Measurements from ENCODE around the gene DNAJC21. TPM values are rescaled to one million over a fixed set of nuclear protein-coding genes. Genes with fewer than 3 reads are reported as not detected.

DNAJC21 gene
- total RNA-seq, 1 donor from 2014 or later = 66.4 TPM

DNA sequence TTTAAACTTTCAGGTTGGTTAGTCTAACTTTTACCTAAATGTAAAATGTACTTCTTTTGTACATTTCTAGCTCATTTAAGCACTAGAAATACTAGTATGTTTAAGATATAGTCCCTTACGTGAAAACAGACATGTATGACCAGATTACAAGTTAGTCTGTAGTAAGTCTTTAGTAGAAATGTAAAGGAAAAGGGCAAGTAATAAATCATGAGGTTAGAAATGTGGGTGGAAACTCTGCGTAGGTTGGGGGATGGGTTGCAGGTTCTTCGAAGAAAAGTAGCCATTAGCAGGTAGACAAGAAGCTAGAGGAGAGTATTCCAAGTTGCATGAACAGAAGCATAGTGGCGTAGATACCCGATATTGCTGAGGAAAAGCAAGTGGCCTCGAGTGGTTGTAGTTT, 36.9 kb upstream of the DNAJC21 start:
- Histone ChIP-seq H3K4me3 (ENCODE audit: insufficient read depth, low read depth, low read length) (no peak overlapping the region), H3K27ac (ENCODE audit: low read depth, low read length) (no peak overlapping the region), H3K4me1 (ENCODE audit: insufficient read depth, low read length) (no peaks in the 10 kb centered on the region), H3K27me3 (ENCODE audit: insufficient read depth, low read length) (no peaks in the 10 kb centered on the region), H3K9ac (ENCODE audit: low read length) (no peak overlapping the region), H3K9me3 (ENCODE audit: insufficient read depth, low read depth, low read length) (no peaks in the 10 kb centered on the region), H3K36me3 (ENCODE audit: insufficient read depth, low read length) (no peaks in the 10 kb centered on the region), H4K20me1 (ENCODE audit: insufficient read depth, low read length) (no peaks in the 10 kb centered on the region), H3K4me2 (ENCODE audit: low read length) (no peak overlapping the region), H2AFZ (ENCODE audit: low read depth, low read length) (no peak overlapping the region), H3K79me2 (ENCODE audit: insufficient read depth, low read length) (no peaks in the 10 kb centered on the region)
- Mint-ChIP-seq H3K27ac (ENCODE audit: unreplicated experiment) (no peak overlapping the region), H3K27me3 (ENCODE audit: low read depth, unreplicated experiment) (peaks cover under 1% of the 10 kb centered on the region), H3K9me3 (ENCODE audit: unreplicated experiment) (no peaks in the 10 kb centered on the region), H3K4me3 (ENCODE audit: unreplicated experiment) (no peak overlapping the region), H3K4me1 (ENCODE audit: low read depth, unreplicated experiment) (peaks cover 3% of the 10 kb centered on the region), H3K36me3 (ENCODE audit: low read depth, unreplicated experiment) (no peaks in the 10 kb centered on the region)
- FAIRE-seq (peak; percentile 37), DNase-seq (ENCODE audit: low read depth) (no peak)
- TF ChIP-seq EZH2 (IDR thresholded peaks at IDR 0.05; ENCODE audit: insufficient read depth, low read length) = no peak
- TF ChIP-seq, protein P1, sequence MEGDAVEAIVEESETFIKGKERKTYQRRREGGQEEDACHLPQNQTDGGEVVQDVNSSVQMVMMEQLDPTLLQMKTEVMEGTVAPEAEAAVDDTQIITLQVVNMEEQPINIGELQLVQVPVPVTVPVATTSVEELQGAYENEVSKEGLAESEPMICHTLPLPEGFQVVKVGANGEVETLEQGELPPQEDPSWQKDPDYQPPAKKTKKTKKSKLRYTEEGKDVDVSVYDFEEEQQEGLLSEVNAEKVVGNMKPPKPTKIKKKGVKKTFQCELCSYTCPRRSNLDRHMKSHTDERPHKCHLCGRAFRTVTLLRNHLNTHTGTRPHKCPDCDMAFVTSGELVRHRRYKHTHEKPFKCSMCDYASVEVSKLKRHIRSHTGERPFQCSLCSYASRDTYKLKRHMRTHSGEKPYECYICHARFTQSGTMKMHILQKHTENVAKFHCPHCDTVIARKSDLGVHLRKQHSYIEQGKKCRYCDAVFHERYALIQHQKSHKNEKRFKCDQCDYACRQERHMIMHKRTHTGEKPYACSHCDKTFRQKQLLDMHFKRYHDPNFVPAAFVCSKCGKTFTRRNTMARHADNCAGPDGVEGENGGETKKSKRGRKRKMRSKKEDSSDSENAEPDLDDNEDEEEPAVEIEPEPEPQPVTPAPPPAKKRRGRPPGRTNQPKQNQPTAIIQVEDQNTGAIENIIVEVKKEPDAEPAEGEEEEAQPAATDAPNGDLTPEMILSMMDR (IDR thresholded peaks at IDR 0.05; ENCODE audit: insufficient read depth, low read depth, low read length) = no peak

DNA sequence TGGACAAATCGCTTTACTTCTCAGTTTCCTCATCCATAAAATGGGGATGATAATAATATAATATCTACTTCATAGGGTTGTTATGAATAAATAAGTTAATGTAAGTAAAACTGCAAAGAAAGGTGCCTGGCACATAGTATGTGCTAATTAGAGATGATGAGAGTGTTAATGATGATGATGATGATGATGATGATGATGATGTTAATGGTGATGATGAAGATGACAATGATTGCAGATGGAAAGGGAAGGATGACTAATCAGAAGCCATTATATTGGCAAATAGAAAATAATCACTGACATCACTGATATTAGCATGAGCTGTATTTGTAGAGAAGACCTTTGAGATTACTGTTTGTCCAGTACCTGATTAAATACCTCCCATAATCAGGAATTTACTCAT, 34.6 kb upstream of the DNAJC21 start:
- Histone ChIP-seq H3K4me1 (ENCODE audit: insufficient read depth, low read length) (no peaks in the 10 kb centered on the region), H3K9me3 (ENCODE audit: insufficient read depth, low read depth, low read length) (no peaks in the 10 kb centered on the region), H3K79me2 (ENCODE audit: insufficient read depth, low read length) (no peaks in the 10 kb centered on the region), H4K20me1 (ENCODE audit: insufficient read depth, low read length) (no peaks in the 10 kb centered on the region), H3K9ac (ENCODE audit: low read length) (no peak overlapping the region), H3K27ac (ENCODE audit: low read depth, low read length) (no peak overlapping the region), H3K4me2 (ENCODE audit: low read length) (no peak overlapping the region), H3K27me3 (ENCODE audit: insufficient read depth, low read length) (no peaks in the 10 kb centered on the region), H3K4me3 (ENCODE audit: insufficient read depth, low read depth, low read length) (no peak overlapping the region), H3K36me3 (ENCODE audit: insufficient read depth, low read length) (no peaks in the 10 kb centered on the region), H2AFZ (ENCODE audit: low read depth, low read length) (no peak overlapping the region)
- Mint-ChIP-seq H3K36me3 (ENCODE audit: low read depth, unreplicated experiment) (no peaks in the 10 kb centered on the region), H3K27me3 (ENCODE audit: low read depth, unreplicated experiment) (no peaks in the 10 kb centered on the region), H3K4me3 (ENCODE audit: unreplicated experiment) (no peak overlapping the region), H3K9me3 (ENCODE audit: unreplicated experiment) (no peaks in the 10 kb centered on the region), H3K27ac (ENCODE audit: unreplicated experiment) (no peak overlapping the region), H3K4me1 (ENCODE audit: low read depth, unreplicated experiment) (peaks cover 3% of the 10 kb centered on the region)
- FAIRE-seq (no peak), DNase-seq (ENCODE audit: low read depth) (no peak)
- TF ChIP-seq, protein P1 (IDR thresholded peaks at IDR 0.05; ENCODE audit: insufficient read depth, low read depth, low read length) = no peak
- no peak for TF ChIP-seq EZH2 (IDR thresholded peaks at IDR 0.05; ENCODE audit: insufficient read depth, low read length)

DNA sequence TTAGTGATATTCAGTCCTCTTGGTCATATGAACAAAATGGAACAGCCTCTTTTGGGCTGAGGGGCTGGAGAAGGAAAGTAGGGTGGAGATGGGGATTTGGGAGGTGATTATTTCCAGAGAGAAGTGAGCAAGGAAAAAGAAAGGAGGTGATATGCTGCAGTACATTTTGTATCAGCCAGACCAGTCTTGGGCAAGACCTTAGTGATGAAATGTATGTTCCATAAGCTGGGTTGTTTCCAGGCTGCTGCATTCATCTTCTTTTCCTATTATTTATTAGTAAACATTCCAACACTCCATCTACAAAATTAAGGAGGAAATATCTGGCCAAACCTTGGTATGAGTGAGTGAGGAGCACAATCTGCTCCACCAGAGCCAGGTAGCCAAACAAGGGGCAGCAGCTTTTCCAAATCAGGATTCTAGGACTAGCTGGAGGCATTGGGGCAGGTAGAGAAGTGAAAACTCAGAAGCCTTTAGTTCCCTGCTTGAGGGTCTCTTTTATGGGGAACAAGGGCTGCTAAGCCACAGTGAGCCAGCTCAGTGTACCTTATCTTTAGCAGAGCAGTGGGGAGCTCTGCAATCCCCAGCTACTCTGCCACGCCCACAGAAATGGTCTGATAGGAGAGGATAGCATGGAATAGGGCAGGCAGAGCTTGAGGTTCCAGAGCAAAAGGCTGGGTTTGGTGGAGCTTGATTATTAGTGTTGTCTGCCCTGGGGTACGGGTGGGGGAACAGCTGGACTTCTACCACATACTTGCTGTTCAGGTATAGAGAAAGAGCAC, 33.5 kb upstream of the DNAJC21 start:
- H3K4me3 Mint-ChIP-seq (ENCODE audit: unreplicated experiment) = no peak overlapping the region
- no peak for TF ChIP-seq EZH2 (IDR thresholded peaks at IDR 0.05; ENCODE audit: insufficient read depth, low read length)
- TF ChIP-seq, protein P1 (IDR thresholded peaks at IDR 0.05; ENCODE audit: insufficient read depth, low read depth, low read length) = no peak
- no peaks in the 10 kb centered on the region for H3K27me3 Mint-ChIP-seq (ENCODE audit: low read depth, unreplicated experiment)
- no peak overlapping the region for H3K27ac Mint-ChIP-seq (ENCODE audit: unreplicated experiment)
- H3K4me3 ChIP-seq (ENCODE audit: insufficient read depth, low read depth, low read length) = no peak overlapping the region
- no peaks in the 10 kb centered on the region for H3K36me3 Mint-ChIP-seq (ENCODE audit: low read depth, unreplicated experiment)
- H3K27me3 ChIP-seq (ENCODE audit: insufficient read depth, low read length) = no peaks in the 10 kb centered on the region
- no peaks in the 10 kb centered on the region for H3K36me3 ChIP-seq (ENCODE audit: insufficient read depth, low read length)
- no peak overlapping the region for H3K4me2 ChIP-seq (ENCODE audit: low read length)
- peaks cover 3% of the 10 kb centered on the region for H3K4me1 Mint-ChIP-seq (ENCODE audit: low read depth, unreplicated experiment)
- H3K9me3 ChIP-seq (ENCODE audit: insufficient read depth, low read depth, low read length) = no peaks in the 10 kb centered on the region
- H2AFZ ChIP-seq (ENCODE audit: low read depth, low read length) = no peak overlapping the region
- no peaks in the 10 kb centered on the region for H3K79me2 ChIP-seq (ENCODE audit: insufficient read depth, low read length)
- FAIRE-seq (no peak), DNase-seq (ENCODE audit: low read depth) (no peak)
- no peak overlapping the region for H3K27ac ChIP-seq (ENCODE audit: low read depth, low read length)
- H3K9ac ChIP-seq (ENCODE audit: low read length) = no peak overlapping the region
- no peaks in the 10 kb centered on the region for H3K4me1 ChIP-seq (ENCODE audit: insufficient read depth, low read length)
- no peaks in the 10 kb centered on the region for H4K20me1 ChIP-seq (ENCODE audit: insufficient read depth, low read length)
- H3K9me3 Mint-ChIP-seq (ENCODE audit: unreplicated experiment) = no peaks in the 10 kb centered on the region
